GM12891 (cell line): ENCODE measurements around the gene KIAA0040.

Experiments used
- PAX5 ChIP-seq: IDR thresholded peaks from 2 replicates; pipeline ENCODE4 v1.6.1; 2011; ENCODE audit warnings: low read length, moderate library complexity, mild to moderate bottlenecking; ENCODE audit not compliant: insufficient read depth, severe bottlenecking
- POLR2A ChIP-seq: IDR thresholded peaks from 2 replicates; pipeline ENCODE4 v1.6.1; 2011; ENCODE audit warnings: low read depth, low read length, control low read depth
- POLR2AphosphoS5 ChIP-seq: IDR thresholded peaks from 2 replicates; pipeline ENCODE4 v1.6.1; 2011; ENCODE audit warnings: low read depth, low read length, control low read depth
- POU2F2 ChIP-seq: IDR thresholded peaks from 2 replicates; pipeline ENCODE4 v1.6.1; 2011; ENCODE audit warnings: low read depth, mild to moderate bottlenecking, control low read depth, low read length, moderate library complexity
- SPI1 ChIP-seq: IDR thresholded peaks from 2 replicates; pipeline ENCODE4 v1.6.1; 2011; ENCODE audit warnings: low read depth, low read length, control low read depth
- TAF1 ChIP-seq: IDR thresholded peaks from 2 replicates; pipeline ENCODE4 v1.6.1; 2011; ENCODE audit warnings: low read depth, low read length, control low read depth

DNA sequence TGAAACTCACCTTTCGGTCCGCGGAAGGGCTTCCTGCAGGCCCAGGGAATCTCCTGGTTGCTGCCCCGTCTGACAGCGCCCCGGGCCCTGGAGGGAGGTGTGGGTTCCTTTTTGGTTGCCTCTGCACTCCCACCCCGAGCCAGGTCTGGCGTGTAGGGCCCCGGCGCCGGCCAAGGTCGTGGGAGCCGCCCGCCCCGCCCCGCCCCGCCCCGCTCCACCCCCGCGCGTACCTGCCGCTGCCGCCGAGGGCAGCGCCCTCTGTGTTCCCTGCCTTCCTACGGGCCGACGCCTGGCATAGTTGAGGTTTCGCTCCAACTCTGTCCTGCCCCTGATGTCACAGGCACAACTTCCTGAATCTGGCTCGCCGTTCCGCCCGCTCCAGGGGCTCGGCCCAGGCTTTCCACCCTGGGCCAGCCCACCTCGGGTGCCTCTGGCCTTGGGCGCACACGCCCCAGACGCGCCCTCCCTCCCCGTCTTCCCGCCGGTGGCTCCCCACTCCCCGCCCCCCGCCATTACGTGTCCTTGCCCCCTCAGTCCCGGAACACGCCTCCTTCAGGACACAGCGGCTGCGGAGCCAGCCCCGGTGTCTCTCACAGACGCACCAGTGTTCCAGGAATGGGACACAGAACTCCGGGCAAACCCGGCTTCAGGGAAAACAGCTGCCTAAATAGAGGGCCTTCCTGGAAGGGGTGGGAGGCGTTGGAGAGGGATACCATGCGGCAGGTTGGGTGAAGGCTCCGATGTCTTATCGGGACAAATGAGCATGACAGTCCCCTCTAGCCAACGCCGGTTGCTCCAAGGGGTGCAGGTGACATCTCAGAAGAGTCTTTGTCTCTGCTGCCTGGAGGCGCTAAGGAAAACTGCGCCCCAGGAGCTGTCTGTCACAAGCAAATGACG, at the start of gene KIAA0040:
- TF ChIP-seq POLR2AphosphoS5 (no peak), POLR2A (no peak), TAF1 (no peak), POU2F2 (no peak), SPI1 (no peak), PAX5 (no peak)
